Thymus (tissue), 11 donors: ENCODE results near the gene PPP1CB. TPM values are rescaled to one million over a fixed set of nuclear protein-coding genes. Genes with fewer than 3 reads are reported as not detected.

Source experiments
- DNase-seq, 9 donors: peaks; one replicate each; pipeline ENCODE4 v3.0.0-alpha.2; 2013; ENCODE audit warnings: low spot score in 9 of 9, low read depth in 6 of 9, missing footprints in 1 of 9
- H3K27ac ChIP-seq, 2 donors: one replicate each; pipeline ENCODE4 v1.5.1; 2013; ENCODE audit warnings: control low read depth in 1 of 2, low read depth in 1 of 2, low read length in 1 of 2, mild to moderate bottlenecking in 1 of 2, moderate library complexity in 1 of 2
- H3K27me3 ChIP-seq, 2 donors: one replicate each; pipeline ENCODE4 v1.5.1; 2013; ENCODE audit warnings: low read length in 1 of 2; ENCODE audit not compliant: control insufficient read depth in 2 of 2, insufficient read depth in 1 of 2
- H3K36me3 ChIP-seq, 2 donors: one replicate each; pipeline ENCODE4 v1.5.1; 2013; ENCODE audit warnings: low read length in 1 of 2, mild to moderate bottlenecking in 1 of 2, moderate library complexity in 1 of 2; ENCODE audit not compliant: control insufficient read depth in 2 of 2, insufficient read depth in 2 of 2
- H3K4me1 ChIP-seq, 2 donors: one replicate each; pipeline ENCODE4 v1.5.1; 2013; ENCODE audit warnings: low read length in 2 of 2; ENCODE audit not compliant: control insufficient read depth in 2 of 2, insufficient read depth in 2 of 2
- H3K4me3 ChIP-seq, 2 donors: one replicate each; pipeline ENCODE4 v1.5.1; 2013; ENCODE audit warnings: low read length in 2 of 2, control low read depth in 1 of 2, mild to moderate bottlenecking in 1 of 2
- H3K9me3 ChIP-seq, 2 donors: one replicate each; pipeline ENCODE4 v1.5.1; 2013; ENCODE audit warnings: low read length in 1 of 2, mild to moderate bottlenecking in 1 of 2; ENCODE audit not compliant: control insufficient read depth in 2 of 2, insufficient read depth in 1 of 2
- WGBS: extraction: QIAGEN DNeasy Blood & Tissue Kit; methylation state at CpG from one replicate; pipeline ENCODE4 v1.1.7; 2013; 5-methylcytosine and 5-hydroxymethylcytosine counted together
- polyA plus RNA-seq: library from polyadenylated mRNA; stranded (reverse); fragments of 200-250 nt; gene quantifications from one replicate; pipeline ENCODE4 v1.2.3, GENCODE V29; 2013
- total RNA-seq: library from RNA; stranded (reverse); fragments of 120-200 nt; gene quantifications from one replicate; pipeline ENCODE4 v1.2.4, GENCODE V29; 2013
- donor health status: healthy.

PPP1CB gene
- total and polyA plus RNA-seq, 2 donors: 119 to 153 TPM

GRCh38 chr2:28761420-28761819 is 9.8 kb downstream of the PPP1CB start:
- DNase-seq: no peak
- WGBS: 98% methylated on average over 3 of the region's 3 CpGs
- Histone ChIP-seq H3K27ac (no peak overlapping the region), H3K9me3 (no peaks in the 10 kb centered on the region), H3K4me3 (no peak overlapping the region), H3K4me1 (no peaks in the 10 kb centered on the region), H3K36me3 (peaks cover 12 to 16% of the 10 kb centered on the region in 2 donors), H3K27me3 (no peaks in the 10 kb centered on the region)

GRCh38 chr2:28764909-28765711 is 13.5 kb downstream of the PPP1CB start:
- 97% methylated on average over 8 of the region's 8 CpGs for WGBS
- H3K9me3 ChIP-seq: no peaks in the 10 kb centered on the region
- DNase-seq: no peak
- H3K27ac ChIP-seq: no peak overlapping the region
- H3K4me3 ChIP-seq: no peak overlapping the region
- peaks cover 3 to 9% of the 10 kb centered on the region in 2 donors for H3K36me3 ChIP-seq
- no peaks in the 10 kb centered on the region for H3K27me3 ChIP-seq
- no peaks in the 10 kb centered on the region for H3K4me1 ChIP-seq

- Histone ChIP-seq H3K27me3 (no peaks in the 10 kb centered on the region), H3K9me3 (no peaks in the 10 kb centered on the region), H3K36me3 (peaks cover 0 to 7% of the 10 kb centered on the region in 2 donors), H3K4me3 (no peak overlapping the region), H3K4me1 (no peaks in the 10 kb centered on the region), H3K27ac (no peak overlapping the region)
- DNase-seq: no peak
- 96% methylated on average over 2 of the region's 2 CpGs for WGBS
Observed at GRCh38 chr2:28766070-28766469, 14.4 kb downstream of the PPP1CB start.

- H3K4me1 ChIP-seq: no peaks in the 10 kb centered on the region
Observed at GRCh38 chr2:28767337-28767736, 15.7 kb downstream of the PPP1CB start.

GRCh38 chr2:28768422-28768821 is 16.8 kb downstream of the PPP1CB start:
- peaks cover 0 to 3% of the 10 kb centered on the region in 2 donors for H3K36me3 ChIP-seq
- no peak overlapping the region for H3K4me3 ChIP-seq
- H3K4me1 ChIP-seq: no peaks in the 10 kb centered on the region
- no peak overlapping the region for H3K27ac ChIP-seq
- DNase-seq: no peak
- no peaks in the 10 kb centered on the region for H3K27me3 ChIP-seq
- no peaks in the 10 kb centered on the region for H3K9me3 ChIP-seq

More at GRCh38 chr2:28767337-28767736, 15.7 kb downstream of the PPP1CB start:
- Histone ChIP-seq H3K4me3 (no peak overlapping the region), H3K36me3 (peaks cover 0 to 3% of the 10 kb centered on the region in 2 donors), H3K9me3 (no peaks in the 10 kb centered on the region), H3K27ac (no peak overlapping the region), H3K27me3 (no peaks in the 10 kb centered on the region)
- WGBS: 98% methylated on average over 3 of the region's 3 CpGs
- no peak for DNase-seq

GRCh38 chr2:28768952-28769351 is 17.3 kb downstream of the PPP1CB start:
- Histone ChIP-seq H3K27me3 (no peaks in the 10 kb centered on the region), H3K4me3 (no peak overlapping the region), H3K4me1 (no peaks in the 10 kb centered on the region), H3K27ac (no peak overlapping the region), H3K9me3 (no peaks in the 10 kb centered on the region), H3K36me3 (peaks cover 0 to 3% of the 10 kb centered on the region in 2 donors)
- 90% methylated on average over 5 of the region's 5 CpGs for WGBS
- DNase-seq: no peak

GRCh38 chr2:28772351-28772750 is 20.7 kb downstream of the PPP1CB start:
- WGBS: 96% methylated on average over 2 of the region's 2 CpGs
- Histone ChIP-seq H3K4me3 (no peak overlapping the region), H3K36me3 (peaks cover 0 to 6% of the 10 kb centered on the region in 2 donors), H3K9me3 (no peaks in the 10 kb centered on the region), H3K27ac (no peak overlapping the region), H3K4me1 (no peaks in the 10 kb centered on the region), H3K27me3 (no peaks in the 10 kb centered on the region)
- no peak for DNase-seq

GRCh38 chr2:28776471-28776870 is 24.8 kb downstream of the PPP1CB start:
- Histone ChIP-seq H3K27me3 (no peaks in the 10 kb centered on the region), H3K36me3 (peaks cover 7 to 25% of the 10 kb centered on the region in 2 donors), H3K4me1 (no peaks in the 10 kb centered on the region), H3K9me3 (no peaks in the 10 kb centered on the region), H3K27ac (no peak overlapping the region), H3K4me3 (no peak overlapping the region)
- DNase-seq: no peak
- WGBS: 96% methylated on average over 6 of the region's 6 CpGs

- H3K9me3 ChIP-seq: no peaks in the 10 kb centered on the region
- H3K36me3 ChIP-seq: peaks cover 7 to 42% of the 10 kb centered on the region in 2 donors
- over 99% methylated on average over 5 of the region's 5 CpGs for WGBS
- no peak overlapping the region for H3K4me3 ChIP-seq
- no peak for DNase-seq
- H3K4me1 ChIP-seq: no peaks in the 10 kb centered on the region
- no peaks in the 10 kb centered on the region for H3K27me3 ChIP-seq
- H3K27ac ChIP-seq: no peak overlapping the region
Observed at GRCh38 chr2:28778392-28778791, 26.8 kb downstream of the PPP1CB start.
